HepG2 (cell line): ENCODE measurements around the gene APC2. TPM values are rescaled to one million over a fixed set of nuclear protein-coding genes. Genes with fewer than 3 reads are reported as not detected.
A peak's percentile ranks its signal among the peaks of the same experiment; 100 is the strongest.

Source experiments
- ATAC-seq: fragments of 200-7000 bp; cut with Tn5 transposase; 3 replicates; pipeline ENCODE4 v1.9.1; 2020; ENCODE audit warnings: mild to moderate bottlenecking, moderate library complexity
- Bru-seq: library from RNA; stranded (reverse); fragments of 400-500 nt; gene quantifications from one replicate; lab custom pipeline; 2021; lab: Mats Ljungman, UMichigan
- BruChase-seq, 2 experiments: library from RNA; stranded (reverse); fragments of 400-500 nt; gene quantifications; one replicate each; lab custom pipeline; 2021; lab: Mats Ljungman, UMichigan
- BruUV-seq: library from RNA; stranded (reverse); fragments of 400-500 nt; replicated peaks from 2 replicates; lab custom pipeline; 2021; lab: Mats Ljungman, UMichigan
- CTCF ChIA-PET: fragments of 300-600 bp; formaldehyde crosslinking; extraction: SDS; loops from one replicate; lab custom pipeline; 2021; ENCODE audit warnings: low total read pairs, inconsistent platforms, low intra/inter-chr PET ratio; lab: Yijun Ruan, JAX
- POLR2A ChIA-PET: fragments of 350-600 bp; sonication (Branson Sonifier 250); formaldehyde crosslinking; loops from one replicate; lab custom pipeline; 2020; ENCODE audit warnings: antibody characterized with exemption, inconsistent platforms; lab: Yijun Ruan, JAX
- DNase-seq: peaks from one replicate; pipeline ENCODE4 v3.0.0-alpha.2; 2015; ENCODE audit warnings: low spot score
- FAIRE-seq: peaks from 3 replicates; lab custom pipeline; 2011; peaks lifted over from hg19 to GRCh38; lab: Jason Lieb, UNC
- H2AFZ ChIP-seq: one replicate; pipeline ENCODE4 v1.6.1; 2011; ENCODE audit warnings: low read length, inconsistent platforms
- H3K27ac ChIP-seq: fragments of 300-600 bp; 3 replicates; pipeline ENCODE4 v1.8.0; 2011; ENCODE audit warnings: mixed run types, mild to moderate bottlenecking, mixed read lengths, low read length, inconsistent platforms; ENCODE audit not compliant: insufficient read depth; ENCODE audit errors: extremely low read length
- H3K27me3 ChIP-seq, 2 experiments: fragments of 200-600 bp in 1 of 2; 2 replicates in 1 of 2; 3 replicates in 1 of 2; pipeline versions ENCODE4 v1.6.0 to v1.8.0; 2011; ENCODE audit warnings: low read length in 2 of 2, mild to moderate bottlenecking in 2 of 2, moderate library complexity in 2 of 2, inconsistent platforms in 1 of 2; ENCODE audit not compliant: insufficient read depth in 2 of 2, control insufficient read depth in 1 of 2
- H3K36me3 ChIP-seq, 2 experiments: fragments of 200-600 bp in 1 of 2; replicated peaks in 1 of 2; 2 replicates in 1 of 2; 3 replicates in 1 of 2; pipeline versions ENCODE4 v1.5.1 to v1.8.0; 2011; ENCODE audit warnings: low read length in 2 of 2, inconsistent platforms in 1 of 2; ENCODE audit not compliant: insufficient read depth in 2 of 2, control insufficient read depth in 1 of 2
- H3K4me1 ChIP-seq: 2 replicates; pipeline ENCODE4 v1.5.1; 2012; ENCODE audit warnings: low read length, inconsistent platforms; ENCODE audit not compliant: insufficient read depth
- H3K4me2 ChIP-seq: 2 replicates; pipeline ENCODE4 v1.6.0; 2011; ENCODE audit warnings: low read depth, low read length, inconsistent platforms
- H3K4me3 ChIP-seq, 3 experiments: fragments of 200-600 bp in 1 of 3; sonication (generic), shearing (Covaris generic) in 1 of 3; replicated peaks in 1 of 3; 2 replicates each; pipeline ENCODE4 v1.5.1; 2011 to 2016; ENCODE audit warnings: low read length in 3 of 3, inconsistent platforms in 2 of 3, low read depth in 2 of 3, mild to moderate bottlenecking in 2 of 3, control low read depth in 1 of 3, mixed read lengths in 1 of 3; ENCODE audit not compliant: insufficient read depth in 1 of 3
- H3K79me2 ChIP-seq: one replicate; pipeline ENCODE4 v1.6.1; 2011; ENCODE audit warnings: low read length, inconsistent platforms; ENCODE audit not compliant: insufficient read depth
- H3K9ac ChIP-seq: 2 replicates; pipeline ENCODE4 v1.6.0; 2011; ENCODE audit warnings: mild to moderate bottlenecking, low read depth, low read length, inconsistent platforms; ENCODE audit not compliant: insufficient read depth
- H3K9me3 ChIP-seq: 2 replicates; pipeline ENCODE4 v1.5.1; 2012; ENCODE audit warnings: mild to moderate bottlenecking, low read length
- H4K20me1 ChIP-seq: 2 replicates; pipeline ENCODE4 v1.6.0; 2011; ENCODE audit warnings: inconsistent platforms, mild to moderate bottlenecking, low read length, moderate library complexity; ENCODE audit not compliant: insufficient read depth
- ATAD3A ChIP-seq: sonication (generic); formaldehyde crosslinking; IDR thresholded peaks from 2 replicates; pipeline ENCODE4 v1.4.0; 2020; ENCODE audit warnings: missing genetic modification reagents
- RFX3 ChIP-seq: IDR thresholded peaks from 2 replicates; pipeline ENCODE4 v1.6.1; 2016; ENCODE audit warnings: missing biosample characterization, missing genetic modification reagents
- XBP1 ChIP-seq: sonication (generic); formaldehyde crosslinking; IDR thresholded peaks from 2 replicates; pipeline ENCODE4 v1.5.0; 2020; ENCODE audit warnings: missing genetic modification reagents
- ZNF235 ChIP-seq: sonication (generic); formaldehyde crosslinking; IDR thresholded peaks from 2 replicates; pipeline ENCODE4 v1.8.1; 2023; ENCODE audit warnings: mild to moderate bottlenecking, missing genetic modification reagents, borderline replicate concordance
- ZNF607 ChIP-seq: sonication (generic); formaldehyde crosslinking; IDR thresholded peaks from 2 replicates; pipeline ENCODE4 v1.5.1; 2020; ENCODE audit warnings: missing genetic modification reagents, mild to moderate bottlenecking, borderline replicate concordance
- WGBS: methylation state at CpG from one replicate; pipeline ENCODE4 v1.1.6; 2017; ENCODE audit warnings: low lambda C conversion rate; 5-methylcytosine and 5-hydroxymethylcytosine counted together
- in situ Hi-C: cut with HindIII; loops from 2 replicates; pipeline ENCODE4 v1.10.0; 2017; ENCODE audit warnings: low pct_unique_long_range_greater_than_20kb; ENCODE audit not compliant: extremely low pct_ligation_motif_present
- intact Hi-C: fragments of 100-400 bp; cut with micrococcal nuclease; formaldehyde crosslinking; loops from one replicate; pipeline ENCODE4 v1.10.0; 2022; ENCODE audit not compliant: unreplicated experiment
- long read RNA-seq, 2 experiments: library from RNA in 1 of 2; library from polyadenylated mRNA in 1 of 2; stranded (forward) in 1 of 2; unstranded in 1 of 2; transcript quantifications; one replicate each; pipeline ENCODE4 v2.0.0, GENCODE V29; 2019 to 2022
- polyA minus RNA-seq, 3 experiments: library from RNA; depleted of rRNA, polyadenylated mRNA; stranded (reverse); fragments of >200 nt; gene quantifications; 2 replicates each; pipeline ENCODE4 v1.2.3, GENCODE V29; 2011; ENCODE audit warnings: low replicate concordance in 1 of 3
- polyA plus RNA-seq, 8 experiments: library from polyadenylated mRNA; depleted of rRNA in 3 of 8; stranded (reverse) in 7 of 8; unstranded in 1 of 8; fragments of >200 nt; fragmentation: Illumina TruSeq in 4 of 8; extraction: Trizol in 4 of 8; gene quantifications; 2 replicates each; pipeline versions ENCODE4 v1.2.1 to v1.2.3, GENCODE V29; 2011 to 2016; ENCODE audit warnings: low read depth in 4 of 8, missing spikeins in 1 of 8, mixed read lengths in 1 of 8; ENCODE audit not compliant: insufficient read depth in 1 of 8
- total RNA-seq, 5 experiments: library from RNA; depleted of rRNA; stranded (reverse); fragments of >200 nt; fragmentation: Illumina TruSeq; extraction: Trizol; gene quantifications; 2 replicates each; pipeline ENCODE4 v1.2.3, GENCODE V29; 2016; ENCODE audit warnings: low read depth in 1 of 5
- TF ChIP-seq, protein P1 (sequence below): sonication (generic); formaldehyde crosslinking; IDR thresholded peaks from 2 replicates; pipeline ENCODE4 v1.4.0; 2020; ENCODE audit warnings: missing genetic modification reagents
- TF ChIP-seq, protein P2 (sequence below): sonication (generic); formaldehyde crosslinking; IDR thresholded peaks from 2 replicates; pipeline ENCODE4 v1.5.0; 2020; ENCODE audit warnings: mild to moderate bottlenecking, low read depth, missing genetic modification reagents, borderline replicate concordance
- TF ChIP-seq, protein P3 (sequence below): sonication (generic); formaldehyde crosslinking; IDR thresholded peaks from 2 replicates; pipeline ENCODE4 v1.9.0; 2021; ENCODE audit warnings: missing genetic modification reagents, borderline replicate concordance

APC2 gene, protein sequence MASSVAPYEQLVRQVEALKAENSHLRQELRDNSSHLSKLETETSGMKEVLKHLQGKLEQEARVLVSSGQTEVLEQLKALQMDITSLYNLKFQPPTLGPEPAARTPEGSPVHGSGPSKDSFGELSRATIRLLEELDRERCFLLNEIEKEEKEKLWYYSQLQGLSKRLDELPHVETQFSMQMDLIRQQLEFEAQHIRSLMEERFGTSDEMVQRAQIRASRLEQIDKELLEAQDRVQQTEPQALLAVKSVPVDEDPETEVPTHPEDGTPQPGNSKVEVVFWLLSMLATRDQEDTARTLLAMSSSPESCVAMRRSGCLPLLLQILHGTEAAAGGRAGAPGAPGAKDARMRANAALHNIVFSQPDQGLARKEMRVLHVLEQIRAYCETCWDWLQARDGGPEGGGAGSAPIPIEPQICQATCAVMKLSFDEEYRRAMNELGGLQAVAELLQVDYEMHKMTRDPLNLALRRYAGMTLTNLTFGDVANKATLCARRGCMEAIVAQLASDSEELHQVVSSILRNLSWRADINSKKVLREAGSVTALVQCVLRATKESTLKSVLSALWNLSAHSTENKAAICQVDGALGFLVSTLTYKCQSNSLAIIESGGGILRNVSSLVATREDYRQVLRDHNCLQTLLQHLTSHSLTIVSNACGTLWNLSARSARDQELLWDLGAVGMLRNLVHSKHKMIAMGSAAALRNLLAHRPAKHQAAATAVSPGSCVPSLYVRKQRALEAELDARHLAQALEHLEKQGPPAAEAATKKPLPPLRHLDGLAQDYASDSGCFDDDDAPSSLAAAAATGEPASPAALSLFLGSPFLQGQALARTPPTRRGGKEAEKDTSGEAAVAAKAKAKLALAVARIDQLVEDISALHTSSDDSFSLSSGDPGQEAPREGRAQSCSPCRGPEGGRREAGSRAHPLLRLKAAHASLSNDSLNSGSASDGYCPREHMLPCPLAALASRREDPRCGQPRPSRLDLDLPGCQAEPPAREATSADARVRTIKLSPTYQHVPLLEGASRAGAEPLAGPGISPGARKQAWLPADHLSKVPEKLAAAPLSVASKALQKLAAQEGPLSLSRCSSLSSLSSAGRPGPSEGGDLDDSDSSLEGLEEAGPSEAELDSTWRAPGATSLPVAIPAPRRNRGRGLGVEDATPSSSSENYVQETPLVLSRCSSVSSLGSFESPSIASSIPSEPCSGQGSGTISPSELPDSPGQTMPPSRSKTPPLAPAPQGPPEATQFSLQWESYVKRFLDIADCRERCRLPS (N-terminal part only)
- total RNA-seq (2016; rRNA removed; fragmentation: Illumina TruSeq; extraction: Trizol) (0.22 TPM in 1 of 2 replicates, not detected in the other), polyA plus RNA-seq (2011; rRNA removed) (0.08 and 0.16 TPM in 2 replicates), polyA minus RNA-seq (2011; rRNA and poly(A)+ RNA removed; ENCODE audit: low replicate concordance) (0.40 and 0.77 TPM in 2 replicates), Bru-seq, nascent RNA (percentile 11 among the genes with signal in this experiment), BruChase-seq, experiment 1, labeled RNA remaining after a 6-hour chase (percentile 23 among the genes with signal in this experiment), BruChase-seq, experiment 2, labeled RNA remaining after a 2-hour chase (percentile 16 among the genes with signal in this experiment)
- total RNA-seq (2016; cell fraction: cytosol; rRNA removed; fragmentation: Illumina TruSeq; extraction: Trizol; ENCODE audit: low read depth): under 0.01 TPM in 1 of 2 replicates, not detected in the other
- total RNA-seq (2016; cell fraction: insoluble cytoplasmic fraction; rRNA removed; fragmentation: Illumina TruSeq; extraction: Trizol): 0.02 and 0.27 TPM in 2 replicates
- 0.24 TPM in 1 of 2 replicates, not detected in the other for total RNA-seq (2016; cell fraction: membrane; rRNA removed; fragmentation: Illumina TruSeq; extraction: Trizol)
- total RNA-seq (2016; cell fraction: nucleus; rRNA removed; fragmentation: Illumina TruSeq; extraction: Trizol): 0.25 and 0.28 TPM in 2 replicates
- 0.04 and 0.07 TPM in 2 replicates for polyA plus RNA-seq (2011; cell fraction: cytosol; rRNA removed)
- polyA plus RNA-seq (2011; cell fraction: nucleus; rRNA removed): 0.37 and 0.61 TPM in 2 replicates
- 0.11 and 0.28 TPM in 2 replicates for polyA plus RNA-seq (2012)
- polyA plus RNA-seq (2016; cell fraction: cytosol; fragmentation: Illumina TruSeq; extraction: Trizol; ENCODE audit: low read depth): not detected in 2 replicates
- polyA plus RNA-seq (2016; cell fraction: insoluble cytoplasmic fraction; fragmentation: Illumina TruSeq; extraction: Trizol; ENCODE audit: low read depth): not detected in 2 replicates
- polyA plus RNA-seq (2016; cell fraction: membrane; fragmentation: Illumina TruSeq; extraction: Trizol; ENCODE audit: low read depth): not detected in 2 replicates
- polyA plus RNA-seq (2016; cell fraction: nucleus; fragmentation: Illumina TruSeq; extraction: Trizol; ENCODE audit: insufficient read depth, low read depth): 0.18 and 0.40 TPM in 2 replicates
- polyA minus RNA-seq (2011; cell fraction: cytosol; rRNA and poly(A)+ RNA removed): 0.35 and 0.49 TPM in 2 replicates
- polyA minus RNA-seq (2011; cell fraction: nucleus; rRNA and poly(A)+ RNA removed): 0.52 and 0.75 TPM in 2 replicates
- long read RNA-seq, experiment 1: 0 reads
- long read RNA-seq, experiment 2: 0 reads

DNA sequence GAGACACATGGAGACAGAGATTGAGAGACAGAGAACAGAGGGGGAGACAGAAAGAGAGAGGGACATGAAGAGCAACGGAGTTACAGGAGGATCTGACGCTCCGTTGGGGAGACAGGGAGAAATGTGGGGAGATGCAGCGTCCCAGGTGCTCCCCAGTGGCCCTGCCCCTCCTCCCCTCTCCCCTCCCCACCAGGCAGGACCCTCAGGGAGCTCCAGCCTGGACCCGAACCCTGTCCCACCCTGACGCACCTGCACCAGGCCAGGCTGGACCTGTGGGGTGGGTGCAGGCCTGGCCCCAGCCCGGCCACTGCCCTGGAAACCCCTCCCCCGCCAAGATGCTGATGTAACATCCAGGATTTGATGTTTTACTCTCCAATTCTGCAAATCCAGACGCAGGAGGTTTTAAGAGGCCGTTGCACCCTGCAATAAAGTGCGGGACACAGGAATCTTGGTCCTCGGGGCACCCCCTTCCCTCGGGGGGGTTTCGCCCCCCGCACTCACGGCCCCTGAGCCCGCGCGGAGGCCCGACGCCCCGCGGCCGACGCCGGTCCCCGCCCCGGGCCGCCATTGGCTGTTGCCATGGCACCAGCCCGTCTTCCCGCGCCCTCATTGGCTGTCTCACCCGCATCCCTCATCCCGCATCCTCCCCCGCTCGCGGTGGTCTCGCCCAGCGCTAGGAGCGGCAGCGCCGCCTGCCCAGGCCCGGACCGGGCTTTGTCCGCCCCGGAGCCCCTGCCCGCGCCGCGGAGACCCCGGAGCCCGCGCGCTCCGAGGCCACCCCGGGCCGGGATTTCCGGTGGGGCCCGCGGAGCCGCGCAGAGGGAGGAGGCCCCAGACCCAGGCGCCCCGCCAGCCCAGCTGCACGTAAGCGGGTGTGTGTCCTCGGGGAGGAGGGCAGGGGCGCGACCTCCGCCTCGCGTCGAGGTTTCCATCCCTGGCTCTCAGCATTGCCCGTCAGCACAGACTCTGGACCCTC, at the start of gene APC2:
APC2 (plus strand) TSS at position 655 of the 976 bp plus-strand sequence. CDS start 2,881 bp downstream, outside the sequence.
- in situ Hi-C loops: no loop called here
- no peak within 1 kb of the TSS for H3K4me2 ChIP-seq
- H3K9ac ChIP-seq: no peak within 1 kb of the TSS
- POLR2A ChIA-PET: no interaction called here
- peaks cover 30% of the 10 kb centered on the region for H3K4me1 ChIP-seq
- peaks cover 16 to 73% of the 10 kb centered on the region in 2 experiments for H3K27me3 ChIP-seq
- no peak for ATAC-seq
- no peaks in the 10 kb centered on the region for H3K36me3 ChIP-seq
- DNase-seq: no peak
- no peak within 1 kb of the TSS for H3K4me3 ChIP-seq
- intact Hi-C loops: no loop called here
- peaks cover 13% of the 10 kb centered on the region; the same call in 1 of the 2 replicates for H4K20me1 ChIP-seq
- no peak within 1 kb of the TSS for H3K27ac ChIP-seq
- H3K9me3 ChIP-seq: no peaks in the 10 kb centered on the region
- no peaks in the 10 kb centered on the region for H3K79me2 ChIP-seq
- 8% methylated on average over 20 of the region's 74 CpGs for WGBS
- FAIRE-seq: no peak
- CTCF ChIA-PET: no interaction called here
- BruUV-seq: no TSS peak
- H2AFZ ChIP-seq: no peak within 1 kb of the TSS
- TF ChIP-seq ATAD3A (CRISPR knock-in tag) (no peak), ZNF607 (CRISPR knock-in tag) (no peak), ZNF235 (CRISPR knock-in tag) (no peak), XBP1 (no peak), RFX3 (CRISPR knock-in tag) (peak; percentile 56; the same call in 1 of the 2 replicates)
- TF ChIP-seq, protein P1, sequence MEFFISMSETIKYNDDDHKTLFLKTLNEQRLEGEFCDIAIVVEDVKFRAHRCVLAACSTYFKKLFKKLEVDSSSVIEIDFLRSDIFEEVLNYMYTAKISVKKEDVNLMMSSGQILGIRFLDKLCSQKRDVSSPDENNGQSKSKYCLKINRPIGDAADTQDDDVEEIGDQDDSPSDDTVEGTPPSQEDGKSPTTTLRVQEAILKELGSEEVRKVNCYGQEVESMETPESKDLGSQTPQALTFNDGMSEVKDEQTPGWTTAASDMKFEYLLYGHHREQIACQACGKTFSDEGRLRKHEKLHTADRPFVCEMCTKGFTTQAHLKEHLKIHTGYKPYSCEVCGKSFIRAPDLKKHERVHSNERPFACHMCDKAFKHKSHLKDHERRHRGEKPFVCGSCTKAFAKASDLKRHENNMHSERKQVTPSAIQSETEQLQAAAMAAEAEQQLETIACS (CRISPR knock-in tag): no peak
- TF ChIP-seq, protein P2, sequence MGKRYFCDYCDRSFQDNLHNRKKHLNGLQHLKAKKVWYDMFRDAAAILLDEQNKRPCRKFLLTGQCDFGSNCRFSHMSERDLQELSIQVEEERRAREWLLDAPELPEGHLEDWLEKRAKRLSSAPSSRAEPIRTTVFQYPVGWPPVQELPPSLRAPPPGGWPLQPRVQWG (CRISPR knock-in tag): no peak
- TF ChIP-seq, protein P3, sequence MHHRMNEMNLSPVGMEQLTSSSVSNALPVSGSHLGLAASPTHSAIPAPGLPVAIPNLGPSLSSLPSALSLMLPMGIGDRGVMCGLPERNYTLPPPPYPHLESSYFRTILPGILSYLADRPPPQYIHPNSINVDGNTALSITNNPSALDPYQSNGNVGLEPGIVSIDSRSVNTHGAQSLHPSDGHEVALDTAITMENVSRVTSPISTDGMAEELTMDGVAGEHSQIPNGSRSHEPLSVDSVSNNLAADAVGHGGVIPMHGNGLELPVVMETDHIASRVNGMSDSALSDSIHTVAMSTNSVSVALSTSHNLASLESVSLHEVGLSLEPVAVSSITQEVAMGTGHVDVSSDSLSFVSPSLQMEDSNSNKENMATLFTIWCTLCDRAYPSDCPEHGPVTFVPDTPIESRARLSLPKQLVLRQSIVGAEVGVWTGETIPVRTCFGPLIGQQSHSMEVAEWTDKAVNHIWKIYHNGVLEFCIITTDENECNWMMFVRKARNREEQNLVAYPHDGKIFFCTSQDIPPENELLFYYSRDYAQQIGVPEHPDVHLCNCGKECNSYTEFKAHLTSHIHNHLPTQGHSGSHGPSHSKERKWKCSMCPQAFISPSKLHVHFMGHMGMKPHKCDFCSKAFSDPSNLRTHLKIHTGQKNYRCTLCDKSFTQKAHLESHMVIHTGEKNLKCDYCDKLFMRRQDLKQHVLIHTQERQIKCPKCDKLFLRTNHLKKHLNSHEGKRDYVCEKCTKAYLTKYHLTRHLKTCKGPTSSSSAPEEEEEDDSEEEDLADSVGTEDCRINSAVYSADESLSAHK: no peak
